HEK293 (cell line): ENCODE data around the gene TMOD1.

Experiments used
- CTCF ChIA-PET: fragments of 350-600 bp; formaldehyde crosslinking; extraction: SDS; loops from one replicate; lab custom pipeline; 2021; ENCODE audit warnings: antibody characterized with exemption; lab: Yijun Ruan, JAX
- POLR2A ChIA-PET: fragments of 300-600 bp; formaldehyde crosslinking; extraction: SDS; loops from one replicate; lab custom pipeline; 2020; ENCODE audit warnings: antibody characterized with exemption, inconsistent platforms; lab: Yijun Ruan, JAX
- H3K27ac ChIP-seq: fragments of 200-500 bp; sonication (Bioruptor generic); 2 replicates; pipeline ENCODE4 v1.5.1; 2014; ENCODE audit warnings: low read depth, low read length, control low read depth, inconsistent platforms; ENCODE audit errors: extremely low read depth
- H3K36me3 ChIP-seq, 2 experiments: fragments of 200-500 bp in 1 of 2; sonication (Bioruptor generic) in 1 of 2; 1 replicate in 1 of 2; 2 replicates in 1 of 2; pipeline ENCODE4 v1.5.1; 2014 to 2017; ENCODE audit warnings: inconsistent platforms in 2 of 2, low read length in 2 of 2; ENCODE audit not compliant: control insufficient read depth in 2 of 2, insufficient read depth in 1 of 2
- H3K4me1 ChIP-seq: fragments of 200-500 bp; sonication (Bioruptor generic); 2 replicates; pipeline ENCODE4 v1.5.1; 2014; ENCODE audit warnings: mild to moderate bottlenecking, low read length, inconsistent platforms; ENCODE audit not compliant: control insufficient read depth, insufficient read depth
- H3K4me3 ChIP-seq: 2 replicates; pipeline ENCODE4 v1.5.1; 2011; ENCODE audit warnings: low read depth, mild to moderate bottlenecking, control low read depth, low read length, moderate library complexity
- H3K9me3 ChIP-seq: fragments of 200-500 bp; sonication (Bioruptor generic); 2 replicates; pipeline ENCODE4 v1.5.1; 2014; ENCODE audit warnings: low read depth, low read length, inconsistent platforms; ENCODE audit not compliant: control insufficient read depth, insufficient read depth
- SP7 ChIP-seq: fragments of 450-650 bp; formaldehyde crosslinking; IDR thresholded peaks from 2 replicates; pipeline ENCODE4 v1.5.1; 2016; ENCODE audit warnings: missing biosample characterization, missing genetic modification characterization
- ZBTB21 ChIP-seq: fragments of 450-650 bp; formaldehyde crosslinking; IDR thresholded peaks from 2 replicates; pipeline ENCODE4 v1.5.1; 2017; ENCODE audit warnings: missing biosample characterization, missing genetic modification characterization
- ZNF112 ChIP-seq: fragments of 450-650 bp; formaldehyde crosslinking; IDR thresholded peaks from 2 replicates; pipeline ENCODE4 v1.5.0; 2017; ENCODE audit warnings: missing biosample characterization, missing genetic modification characterization
- ZNF132 ChIP-seq: fragments of 450-650 bp; formaldehyde crosslinking; IDR thresholded peaks from 2 replicates; pipeline ENCODE4 v1.5.1; 2017; ENCODE audit warnings: missing biosample characterization, missing genetic modification characterization, borderline replicate concordance
- ZNF169 ChIP-seq: fragments of 450-650 bp; formaldehyde crosslinking; IDR thresholded peaks from 2 replicates; pipeline ENCODE4 v1.5.1; 2016; ENCODE audit warnings: missing biosample characterization, missing genetic modification characterization
- ZNF184 ChIP-seq: fragments of 450-650 bp; IDR thresholded peaks from 2 replicates; pipeline ENCODE4 v1.5.1; 2018; ENCODE audit warnings: missing biosample characterization, mild to moderate bottlenecking, missing genetic modification characterization
- ZNF221 ChIP-seq: fragments of 450-650 bp; formaldehyde crosslinking; IDR thresholded peaks from 2 replicates; pipeline ENCODE4 v1.5.1; 2017; ENCODE audit warnings: missing biosample characterization, missing genetic modification characterization, borderline replicate concordance
- ZNF239 ChIP-seq: fragments of 450-650 bp; formaldehyde crosslinking; IDR thresholded peaks from 2 replicates; pipeline ENCODE4 v1.5.1; 2016; ENCODE audit warnings: missing biosample characterization, missing genetic modification characterization
- ZNF311 ChIP-seq: fragments of 450-650 bp; formaldehyde crosslinking; IDR thresholded peaks from 2 replicates; pipeline ENCODE4 v1.5.1; 2017; ENCODE audit warnings: missing biosample characterization, missing genetic modification characterization, borderline replicate concordance
- ZNF324 ChIP-seq: fragments of 450-650 bp; formaldehyde crosslinking; IDR thresholded peaks from 2 replicates; pipeline ENCODE4 v1.5.1; 2016; ENCODE audit warnings: missing biosample characterization, missing genetic modification characterization
- ZNF416 ChIP-seq: fragments of 450-650 bp; formaldehyde crosslinking; IDR thresholded peaks from 2 replicates; pipeline ENCODE4 v1.5.1; 2016; ENCODE audit warnings: missing biosample characterization, missing genetic modification characterization
- ZNF473 ChIP-seq: fragments of 450-650 bp; formaldehyde crosslinking; IDR thresholded peaks from 2 replicates; pipeline ENCODE4 v1.5.1; 2017; ENCODE audit warnings: missing biosample characterization, missing genetic modification characterization
- ZNF510 ChIP-seq: fragments of 450-650 bp; formaldehyde crosslinking; IDR thresholded peaks from 2 replicates; pipeline ENCODE4 v1.5.1; 2018; ENCODE audit warnings: mild to moderate bottlenecking, missing genetic modification characterization, missing biosample characterization; ENCODE audit not compliant: insufficient replicate concordance
- ZNF558 ChIP-seq: fragments of 450-650 bp; formaldehyde crosslinking; IDR thresholded peaks from 2 replicates; pipeline ENCODE4 v1.5.1; 2016; ENCODE audit warnings: missing biosample characterization, missing genetic modification characterization
- ZNF600 ChIP-seq: fragments of 450-650 bp; formaldehyde crosslinking; IDR thresholded peaks from 2 replicates; pipeline ENCODE4 v1.5.1; 2016; ENCODE audit warnings: missing biosample characterization, missing genetic modification characterization
- ZNF677 ChIP-seq: fragments of 450-650 bp; IDR thresholded peaks from 2 replicates; pipeline ENCODE4 v1.5.0; 2018; ENCODE audit warnings: missing biosample characterization, mild to moderate bottlenecking, missing genetic modification characterization, moderate library complexity
- ZNF701 ChIP-seq: fragments of 450-650 bp; formaldehyde crosslinking; IDR thresholded peaks from 2 replicates; pipeline ENCODE4 v1.5.1; 2016; ENCODE audit warnings: missing biosample characterization, missing genetic modification characterization
- TF ChIP-seq, protein P1 (sequence below): fragments of 450-650 bp; formaldehyde crosslinking; IDR thresholded peaks from 2 replicates; pipeline ENCODE4 v1.5.1; 2017; ENCODE audit warnings: missing biosample characterization, missing genetic modification characterization
- TF ChIP-seq, protein P2 (sequence below): fragments of 450-650 bp; formaldehyde crosslinking; IDR thresholded peaks from 2 replicates; pipeline ENCODE4 v1.5.1; 2016; ENCODE audit warnings: missing biosample characterization, missing genetic modification characterization
- TF ChIP-seq, protein P3 (sequence below): fragments of 450-650 bp; formaldehyde crosslinking; IDR thresholded peaks from 2 replicates; pipeline ENCODE4 v1.5.1; 2017; ENCODE audit warnings: missing biosample characterization, missing genetic modification characterization
- TF ChIP-seq, protein P4 (sequence below): fragments of 450-650 bp; formaldehyde crosslinking; IDR thresholded peaks from 2 replicates; pipeline ENCODE4 v1.5.1; 2016; ENCODE audit warnings: missing biosample characterization, missing genetic modification characterization

Gene TMOD1

DNA sequence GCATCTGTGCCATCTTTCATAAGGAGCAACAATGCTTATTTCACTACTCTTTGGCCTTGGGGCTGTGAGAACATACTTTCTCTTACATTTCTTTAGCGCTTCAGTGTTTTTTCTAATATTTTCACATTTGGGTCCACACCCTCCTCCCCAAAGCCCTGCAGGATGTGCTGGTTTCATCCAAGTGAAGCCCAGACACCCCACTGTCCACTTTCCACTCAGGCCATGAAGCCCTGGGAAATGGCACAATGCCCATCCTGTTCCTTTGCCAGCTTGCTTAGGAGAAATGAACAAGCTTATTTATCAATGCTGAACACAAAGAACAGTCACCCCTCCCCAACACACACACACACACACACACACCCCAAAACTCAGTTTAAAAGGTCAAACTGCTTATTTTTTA, 17.3 kb upstream of the TMOD1 start:
- POLR2A ChIA-PET: no interaction called here
- Histone ChIP-seq H3K9me3 (no peaks in the 10 kb centered on the region), H3K4me1 (no peaks in the 10 kb centered on the region), H3K36me3 (peaks cover 0 to 24% of the 10 kb centered on the region in 2 experiments; a peak in 1 of 3 replicates), H3K27ac (no peak overlapping the region), H3K4me3 (no peak overlapping the region)
- no peak for TF ChIP-seq ZBTB21
- CTCF ChIA-PET: interaction anchor here (1.3 to 5.6 kb wide), 6 partner anchors 12 to 131 kb away, joined by 3 to 58 read pairs (median 6); no protein-coding TSS in a partner anchor

DNA sequence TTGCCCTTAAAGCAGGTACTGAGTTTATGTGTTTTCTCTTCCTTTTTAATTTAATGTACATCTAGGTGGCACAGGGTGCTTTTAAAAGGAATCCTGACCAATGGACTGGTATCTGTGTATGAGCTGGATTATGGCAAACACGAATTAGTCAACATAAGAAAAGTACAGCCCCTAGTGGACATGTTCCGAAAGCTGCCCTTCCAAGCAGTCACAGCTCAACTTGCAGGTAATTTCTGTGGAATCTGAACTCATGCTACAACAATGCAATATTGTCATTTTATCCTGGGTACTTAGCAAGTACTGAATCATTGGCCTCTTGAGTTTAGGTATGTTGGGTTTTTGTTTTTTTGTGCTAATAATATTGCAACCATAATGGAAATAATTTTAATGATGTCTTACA, 14.4 kb upstream of the TMOD1 start:
- peaks cover 0 to 22% of the 10 kb centered on the region in 2 experiments; a peak in 1 of 3 replicates for H3K36me3 ChIP-seq
- H3K9me3 ChIP-seq: no peaks in the 10 kb centered on the region
- ChIA-PET POLR2A (interaction anchor here (0.6 to 1.3 kb wide), 2 partner anchors 15 to 146 kb away, joined by 3 to 4 read pairs; partner anchors contain the start of genes NCBP1, TMOD1 and TSTD2), CTCF (interaction anchor here (0.8 to 5.6 kb wide), 10 partner anchors 9 to 129 kb away, joined by 3 to 58 read pairs (median 10); partner anchors contain the start of gene TMOD1)
- H3K4me3 ChIP-seq: no peak overlapping the region
- TF ChIP-seq ZNF239 (tag by site-specific recombination) (no peak), ZNF416 (tag by site-specific recombination) (no peak), ZNF169 (tag by site-specific recombination) (no peak), ZNF311 (tag by site-specific recombination) (no peak), ZNF701 (tag by site-specific recombination) (no peak), ZNF510 (tag by site-specific recombination) (no peak), ZNF677 (tag by site-specific recombination) (no peak), ZNF473 (no peak), ZNF112 (tag by site-specific recombination) (no peak), ZNF324 (tag by site-specific recombination) (no peak), ZNF600 (tag by site-specific recombination) (no peak), ZNF558 (tag by site-specific recombination) (no peak), ZNF184 (tag by site-specific recombination) (no peak), ZNF132 (tag by site-specific recombination) (no peak), SP7 (tag by site-specific recombination) (no peak), ZNF221 (tag by site-specific recombination) (no peak)
- TF ChIP-seq, protein P1, sequence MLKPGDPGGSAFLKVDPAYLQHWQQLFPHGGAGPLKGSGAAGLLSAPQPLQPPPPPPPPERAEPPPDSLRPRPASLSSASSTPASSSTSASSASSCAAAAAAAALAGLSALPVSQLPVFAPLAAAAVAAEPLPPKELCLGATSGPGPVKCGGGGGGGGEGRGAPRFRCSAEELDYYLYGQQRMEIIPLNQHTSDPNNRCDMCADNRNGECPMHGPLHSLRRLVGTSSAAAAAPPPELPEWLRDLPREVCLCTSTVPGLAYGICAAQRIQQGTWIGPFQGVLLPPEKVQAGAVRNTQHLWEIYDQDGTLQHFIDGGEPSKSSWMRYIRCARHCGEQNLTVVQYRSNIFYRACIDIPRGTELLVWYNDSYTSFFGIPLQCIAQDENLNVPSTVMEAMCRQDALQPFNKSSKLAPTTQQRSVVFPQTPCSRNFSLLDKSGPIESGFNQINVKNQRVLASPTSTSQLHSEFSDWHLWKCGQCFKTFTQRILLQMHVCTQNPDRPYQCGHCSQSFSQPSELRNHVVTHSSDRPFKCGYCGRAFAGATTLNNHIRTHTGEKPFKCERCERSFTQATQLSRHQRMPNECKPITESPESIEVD (tag by site-specific recombination): no peak
- TF ChIP-seq, protein P2, sequence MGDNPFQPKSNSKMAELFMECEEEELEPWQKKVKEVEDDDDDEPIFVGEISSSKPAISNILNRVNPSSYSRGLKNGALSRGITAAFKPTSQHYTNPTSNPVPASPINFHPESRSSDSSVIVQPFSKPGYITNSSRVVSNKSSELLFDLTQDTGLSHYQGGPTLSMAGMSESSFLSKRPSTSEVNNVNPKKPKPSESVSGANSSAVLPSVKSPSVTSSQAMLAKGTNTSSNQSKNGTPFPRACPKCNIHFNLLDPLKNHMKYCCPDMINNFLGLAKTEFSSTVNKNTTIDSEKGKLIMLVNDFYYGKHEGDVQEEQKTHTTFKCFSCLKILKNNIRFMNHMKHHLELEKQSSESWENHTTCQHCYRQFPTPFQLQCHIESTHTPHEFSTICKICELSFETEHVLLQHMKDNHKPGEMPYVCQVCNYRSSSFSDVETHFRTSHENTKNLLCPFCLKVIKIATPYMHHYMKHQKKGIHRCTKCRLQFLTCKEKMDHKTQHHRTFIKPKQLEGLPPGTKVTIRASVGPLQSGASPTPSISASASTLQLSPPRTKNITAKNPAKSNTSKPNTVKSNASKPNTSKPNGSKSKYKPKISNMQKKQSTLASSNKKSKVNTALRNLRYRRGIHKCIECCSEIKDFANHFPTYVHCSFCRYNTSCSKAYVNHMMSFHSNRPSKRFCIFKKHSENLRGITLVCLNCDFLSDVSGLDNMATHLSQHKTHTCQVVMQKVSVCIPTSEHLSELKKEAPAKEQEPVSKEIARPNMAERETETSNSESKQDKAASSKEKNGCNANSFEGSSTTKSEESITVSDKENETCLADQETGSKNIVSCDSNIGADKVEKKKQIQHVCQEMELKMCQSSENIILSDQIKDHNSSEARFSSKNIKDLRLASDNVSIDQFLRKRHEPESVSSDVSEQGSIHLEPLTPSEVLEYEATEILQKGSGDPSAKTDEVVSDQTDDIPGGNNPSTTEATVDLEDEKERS: no peak
- TF ChIP-seq, protein P3, sequence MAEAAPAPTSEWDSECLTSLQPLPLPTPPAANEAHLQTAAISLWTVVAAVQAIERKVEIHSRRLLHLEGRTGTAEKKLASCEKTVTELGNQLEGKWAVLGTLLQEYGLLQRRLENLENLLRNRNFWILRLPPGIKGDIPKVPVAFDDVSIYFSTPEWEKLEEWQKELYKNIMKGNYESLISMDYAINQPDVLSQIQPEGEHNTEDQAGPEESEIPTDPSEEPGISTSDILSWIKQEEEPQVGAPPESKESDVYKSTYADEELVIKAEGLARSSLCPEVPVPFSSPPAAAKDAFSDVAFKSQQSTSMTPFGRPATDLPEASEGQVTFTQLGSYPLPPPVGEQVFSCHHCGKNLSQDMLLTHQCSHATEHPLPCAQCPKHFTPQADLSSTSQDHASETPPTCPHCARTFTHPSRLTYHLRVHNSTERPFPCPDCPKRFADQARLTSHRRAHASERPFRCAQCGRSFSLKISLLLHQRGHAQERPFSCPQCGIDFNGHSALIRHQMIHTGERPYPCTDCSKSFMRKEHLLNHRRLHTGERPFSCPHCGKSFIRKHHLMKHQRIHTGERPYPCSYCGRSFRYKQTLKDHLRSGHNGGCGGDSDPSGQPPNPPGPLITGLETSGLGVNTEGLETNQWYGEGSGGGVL (tag by site-specific recombination): no peak
- TF ChIP-seq, protein P4, sequence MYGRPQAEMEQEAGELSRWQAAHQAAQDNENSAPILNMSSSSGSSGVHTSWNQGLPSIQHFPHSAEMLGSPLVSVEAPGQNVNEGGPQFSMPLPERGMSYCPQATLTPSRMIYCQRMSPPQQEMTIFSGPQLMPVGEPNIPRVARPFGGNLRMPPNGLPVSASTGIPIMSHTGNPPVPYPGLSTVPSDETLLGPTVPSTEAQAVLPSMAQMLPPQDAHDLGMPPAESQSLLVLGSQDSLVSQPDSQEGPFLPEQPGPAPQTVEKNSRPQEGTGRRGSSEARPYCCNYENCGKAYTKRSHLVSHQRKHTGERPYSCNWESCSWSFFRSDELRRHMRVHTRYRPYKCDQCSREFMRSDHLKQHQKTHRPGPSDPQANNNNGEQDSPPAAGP (tag by site-specific recombination): no peak
- H3K4me1 ChIP-seq: no peaks in the 10 kb centered on the region
- H3K27ac ChIP-seq: no peak overlapping the region
